Kidney capillary endothelial cell (primary cell): ENCODE data around the gene MPZL1.
"Not testable (repeated sequence)": the region's sequence is repeated elsewhere in the genome, so short reads cannot be mapped to it uniquely, and the experiment has no call there.

Experiments used
- DNase-seq: peaks from one replicate; pipeline ENCODE4 v3.0.0-alpha.2; 2018; ENCODE audit warnings: low spot score

Gene MPZL1

DNA sequence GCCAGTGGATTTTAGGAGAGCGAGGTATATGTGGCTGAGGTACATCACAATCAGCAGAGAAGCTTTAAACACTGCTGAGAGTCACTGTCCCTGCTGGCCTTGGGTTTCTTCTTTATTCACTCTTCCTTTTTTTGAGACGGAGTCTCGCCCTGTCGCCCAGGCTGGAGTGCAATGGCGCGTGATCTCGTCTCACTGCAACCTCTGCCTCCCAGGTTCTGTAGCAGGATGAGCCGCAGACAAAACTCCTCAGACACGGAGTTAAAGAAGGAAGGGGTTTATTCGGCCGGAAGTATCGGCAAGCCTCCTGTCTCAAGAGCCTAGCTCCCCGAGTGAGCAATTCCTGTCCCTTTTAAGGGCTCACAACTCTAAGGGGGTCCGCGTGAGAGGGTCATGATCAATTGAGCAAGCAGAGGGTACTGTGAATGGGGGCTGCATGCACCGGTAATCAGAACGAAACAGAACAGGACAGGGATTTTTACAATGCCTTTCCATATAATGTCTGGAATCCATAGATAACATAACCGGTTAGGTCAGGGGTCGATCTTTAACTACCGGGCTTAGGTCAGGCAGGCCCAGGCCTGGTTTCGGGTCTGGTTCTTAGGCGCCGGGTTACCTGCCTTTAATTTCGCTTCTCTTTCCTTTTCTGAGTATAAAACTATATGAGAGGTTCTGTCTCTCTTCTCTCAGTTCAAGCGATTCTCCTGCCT is 1.9 kb upstream of the MPZL1 start:
- DNase-seq = not testable (repeated sequence)

- DNase-seq = peak; percentile 51
Measured at GRCh38 chr1:167720965-167721616, 691 bp upstream of the MPZL1 start.

DNA sequence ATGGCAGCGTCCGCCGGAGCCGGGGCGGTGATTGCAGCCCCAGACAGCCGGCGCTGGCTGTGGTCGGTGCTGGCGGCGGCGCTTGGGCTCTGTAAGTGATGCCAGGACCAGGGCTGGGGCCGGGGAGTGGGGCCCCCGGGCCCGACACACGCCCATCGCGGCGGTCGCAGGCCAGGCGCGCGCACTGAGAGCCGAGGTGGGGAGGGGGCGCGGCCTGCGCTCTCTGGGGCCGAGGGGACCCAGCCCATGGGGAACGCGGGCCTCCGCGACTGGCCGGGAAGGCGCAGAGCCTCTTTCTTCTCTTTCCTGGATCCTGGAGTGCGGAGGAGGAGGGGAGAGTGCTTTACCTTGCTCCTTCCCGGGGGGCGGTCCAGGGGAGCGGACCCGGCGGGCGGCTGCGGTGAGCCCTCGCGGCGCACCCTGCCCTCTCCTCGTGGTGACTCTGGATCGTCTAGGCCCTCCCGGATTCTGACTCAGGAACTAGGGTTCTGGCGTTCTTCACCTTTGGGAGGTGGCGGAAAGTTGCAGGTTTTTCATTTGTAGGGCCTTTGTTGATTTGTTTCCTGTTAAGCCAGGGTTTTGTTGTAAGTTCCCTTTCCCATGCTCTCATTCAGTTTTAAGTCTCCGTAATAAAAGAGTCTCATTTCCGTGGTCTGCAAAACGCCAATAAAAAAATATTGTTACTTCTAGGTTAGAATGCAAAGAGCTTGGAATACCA is 529 bp downstream of the MPZL1 start:
- peak; percentile 29 for DNase-seq

DNA sequence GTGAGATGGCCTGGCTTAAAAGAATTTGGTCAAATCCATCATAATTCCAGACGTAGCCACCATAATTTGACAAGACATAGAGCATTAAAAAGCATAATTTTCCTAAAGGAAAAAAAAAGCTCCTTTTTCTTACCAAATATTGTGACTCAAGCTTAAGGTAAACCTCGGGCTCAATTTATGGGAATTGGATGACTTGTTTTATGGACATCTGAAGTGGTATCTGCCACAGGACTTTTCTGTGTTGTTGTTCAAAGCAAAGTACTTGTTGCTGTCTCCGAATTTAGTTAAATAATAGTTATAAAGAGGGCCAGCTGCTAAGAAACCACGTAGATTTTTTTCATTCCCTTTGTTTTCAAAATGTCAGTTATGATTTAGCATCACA is 1.1 kb downstream of the MPZL1 start:
- DNase-seq = no peak

DNA sequence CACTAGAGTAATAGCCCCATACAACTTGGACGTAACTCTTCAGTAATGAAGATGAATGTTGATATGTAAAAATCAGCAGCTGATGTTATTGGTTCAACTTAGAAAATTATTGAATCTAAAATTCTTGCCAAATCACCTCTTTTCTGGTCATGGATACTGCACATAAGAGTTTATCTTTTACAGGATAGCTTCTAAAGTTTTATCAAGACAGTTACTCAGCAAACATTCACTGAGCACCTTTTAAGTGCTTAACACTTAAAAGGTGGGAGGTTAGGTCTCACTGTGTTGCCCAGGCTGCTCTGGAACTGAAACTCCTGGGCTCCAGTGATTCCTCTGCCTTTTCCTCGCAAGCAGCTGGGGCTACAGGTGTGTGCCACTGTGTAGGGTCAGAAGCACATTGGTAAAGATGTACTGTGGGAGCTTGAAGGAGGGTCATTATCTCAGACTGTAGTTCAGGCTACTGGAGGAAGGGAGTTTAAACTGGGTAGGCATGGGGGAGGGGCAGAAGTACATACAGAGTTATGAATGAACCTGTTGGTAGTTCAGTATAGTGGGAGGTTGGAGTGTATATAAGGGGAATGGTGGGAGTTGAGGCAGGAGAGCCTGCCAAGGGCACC is 2.0 kb downstream of the MPZL1 start:
- no peak for DNase-seq

GRCh38 chr1:167726008-167726407 is 4.2 kb downstream of the MPZL1 start:
- no peak for DNase-seq

GRCh38 chr1:167728818-167729410 is 7.1 kb downstream of the MPZL1 start:
- no peak for DNase-seq

- DNase-seq = no peak
Measured at GRCh38 chr1:167734227-167734626, 12.4 kb downstream of the MPZL1 start.

- no peak for DNase-seq
Measured at GRCh38 chr1:167734841-167735240, 13.1 kb downstream of the MPZL1 start.

DNA sequence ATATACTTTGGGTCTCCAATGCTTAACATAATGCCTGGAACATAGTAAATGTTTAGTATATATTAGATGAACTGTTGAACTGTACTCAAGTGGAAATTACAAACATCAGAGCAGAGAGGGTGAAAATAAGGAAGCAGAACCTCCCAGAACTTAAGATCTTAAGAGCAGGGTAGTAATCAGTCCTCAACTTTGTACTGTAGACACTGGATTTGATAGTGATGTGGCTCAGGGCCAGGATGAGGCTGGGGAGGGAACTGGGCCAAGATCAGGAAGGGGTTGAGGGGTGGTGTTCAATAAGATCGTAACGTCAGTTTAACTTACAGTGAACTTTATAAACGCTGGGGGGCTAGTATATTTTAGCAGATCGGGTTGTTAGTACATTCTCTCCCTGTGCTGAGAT is 15.4 kb downstream of the MPZL1 start:
- DNase-seq = no peak

DNA sequence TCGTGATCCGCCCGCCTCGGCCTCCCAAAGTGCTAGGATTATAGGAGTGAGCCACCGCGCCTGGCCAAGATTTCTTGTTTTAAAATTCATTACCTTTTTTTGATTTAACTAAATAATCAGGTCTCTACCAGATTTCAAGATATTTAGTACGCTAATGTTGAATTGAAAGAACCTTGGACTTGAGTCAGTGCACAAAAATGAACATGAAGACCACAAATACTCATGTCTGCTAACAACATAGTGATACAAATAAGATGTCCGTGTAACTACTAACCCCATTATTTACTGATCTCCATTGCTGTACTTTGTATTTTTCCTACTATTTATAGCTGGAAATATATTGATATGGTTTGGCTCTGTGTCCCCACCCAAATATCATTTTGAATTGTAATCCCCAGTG is 16.4 kb downstream of the MPZL1 start:
- no peak for DNase-seq

GRCh38 chr1:167739752-167740151 is 18.0 kb downstream of the MPZL1 start:
- DNase-seq = no peak

- not testable (repeated sequence) for DNase-seq
Measured at GRCh38 chr1:167741103-167741502, 19.3 kb downstream of the MPZL1 start.

GRCh38 chr1:167742392-167743057 is 20.7 kb downstream of the MPZL1 start:
- not testable (repeated sequence) for DNase-seq

GRCh38 chr1:167744901-167745300 is 23.1 kb downstream of the MPZL1 start:
- DNase-seq = no peak

DNA sequence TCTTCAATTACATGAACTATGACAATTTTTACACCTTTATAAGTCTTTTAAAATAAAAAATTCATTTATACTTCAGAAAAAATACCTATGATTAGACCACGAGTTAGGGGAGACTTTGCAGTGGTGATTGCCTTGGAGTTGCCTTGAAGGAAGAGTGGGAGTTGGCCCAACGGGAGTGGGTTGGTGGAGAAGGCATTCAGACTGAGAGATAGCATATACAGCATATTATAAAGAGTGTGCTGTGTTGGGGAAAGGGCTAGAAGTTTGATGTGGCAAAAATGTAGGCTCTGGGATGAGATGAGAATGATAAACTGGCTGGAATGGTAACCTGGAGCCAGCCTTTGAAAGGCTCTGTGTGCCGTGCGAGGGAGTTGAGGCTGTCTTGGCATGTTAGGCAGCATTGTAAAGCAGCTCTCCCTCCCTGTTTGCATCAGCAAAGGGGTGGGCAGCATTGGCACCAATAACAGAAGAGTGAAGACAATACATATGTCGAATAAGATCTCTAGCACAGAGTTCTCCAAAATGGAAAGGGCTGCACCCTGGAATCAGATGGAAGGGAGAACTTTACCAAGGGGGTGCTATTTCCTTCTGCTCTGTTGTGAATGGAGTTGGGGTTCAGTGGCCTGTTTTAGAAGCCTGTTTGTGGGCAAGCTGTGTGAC is 24.4 kb downstream of the MPZL1 start:
- DNase-seq = no peak

- DNase-seq = no peak
Measured at GRCh38 chr1:167746988-167747655, 25.3 kb downstream of the MPZL1 start.

GRCh38 chr1:167747988-167748387 is 26.2 kb downstream of the MPZL1 start:
- no peak for DNase-seq

GRCh38 chr1:167748906-167749305 is 27.1 kb downstream of the MPZL1 start:
- no peak for DNase-seq

DNA sequence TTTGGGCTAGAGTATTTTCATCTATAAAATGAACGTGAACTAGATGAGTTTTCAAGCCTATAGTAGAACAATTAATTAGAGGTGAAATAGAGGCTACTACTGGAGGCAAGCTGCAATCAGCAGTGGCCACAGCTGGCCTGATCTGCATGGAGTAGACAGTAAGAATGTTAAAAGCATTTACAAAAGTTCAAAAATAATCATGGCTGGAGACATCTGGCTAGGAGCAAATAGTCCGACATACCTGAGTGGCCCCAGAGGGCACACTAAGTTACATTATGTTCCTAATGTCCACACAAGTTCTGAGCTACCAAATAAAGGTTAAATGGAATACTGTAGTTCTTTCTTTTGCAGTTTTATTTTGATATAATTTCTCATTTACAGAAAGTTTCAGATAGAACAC is 28.0 kb downstream of the MPZL1 start:
- DNase-seq = no peak

DNA sequence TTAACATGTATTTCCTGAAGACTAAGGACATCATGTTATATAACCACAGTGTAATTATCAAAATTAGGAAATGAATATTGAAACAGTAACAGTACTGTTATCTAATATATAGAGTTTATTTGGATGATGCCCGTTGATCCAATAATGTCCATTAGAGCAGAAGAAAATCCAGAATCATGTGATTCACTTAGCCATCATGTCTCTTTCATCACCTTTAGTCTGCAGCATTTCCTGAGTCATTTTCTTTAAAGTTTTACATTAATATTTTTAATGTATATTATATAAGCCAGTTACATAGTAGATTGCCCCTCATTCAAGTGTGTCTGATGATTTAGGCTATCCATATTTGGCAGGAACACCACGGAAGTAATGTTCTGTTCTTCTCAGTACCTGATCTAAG is 28.9 kb downstream of the MPZL1 start:
- no peak for DNase-seq
